ENCODE measurements around the gene JAK1.

The JAK1 gene

DNA sequence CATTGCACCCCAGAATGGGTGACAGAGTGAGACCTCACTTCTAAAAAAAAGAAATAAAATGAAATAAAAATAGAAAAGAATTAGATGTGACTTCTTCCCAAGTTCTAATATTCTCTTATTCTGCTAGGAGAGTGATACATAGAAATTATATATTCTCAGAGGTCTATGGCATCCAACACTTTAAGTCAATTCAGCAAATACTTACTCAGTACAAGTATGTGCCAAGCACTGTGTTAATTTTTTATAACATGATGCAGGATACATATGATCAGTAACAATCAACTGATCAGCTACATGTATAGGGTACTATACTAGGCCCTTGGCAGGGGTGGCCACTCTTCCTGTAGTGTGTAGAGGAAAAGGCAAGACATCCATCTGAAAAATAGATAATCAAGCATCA, 13.0 kb upstream of the JAK1 start:
- no peak for DNase-seq

- DNase-seq = no peak
Measured at GRCh38 chr1:64976361-64976760, 10.0 kb upstream of the JAK1 start.

DNA sequence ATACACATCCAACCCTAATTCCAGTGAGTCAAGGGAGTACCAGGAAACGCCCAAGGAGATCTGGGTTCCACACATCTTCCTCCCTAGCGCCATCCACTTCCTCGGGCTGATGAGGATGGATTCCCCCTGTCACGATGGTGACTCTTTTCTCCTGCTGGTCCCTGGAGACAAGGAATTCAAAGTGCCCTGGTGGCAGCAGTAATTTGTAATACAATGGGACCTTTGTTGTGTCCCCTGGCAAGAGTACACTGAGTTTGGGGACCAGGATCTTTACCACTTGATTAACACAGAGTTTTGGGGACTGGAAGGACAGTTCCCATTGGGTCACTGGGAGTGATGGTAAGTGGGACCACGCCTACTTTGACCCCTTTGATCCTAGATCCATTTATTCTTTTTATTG, 9.4 kb upstream of the JAK1 start:
- no peak for DNase-seq

DNA sequence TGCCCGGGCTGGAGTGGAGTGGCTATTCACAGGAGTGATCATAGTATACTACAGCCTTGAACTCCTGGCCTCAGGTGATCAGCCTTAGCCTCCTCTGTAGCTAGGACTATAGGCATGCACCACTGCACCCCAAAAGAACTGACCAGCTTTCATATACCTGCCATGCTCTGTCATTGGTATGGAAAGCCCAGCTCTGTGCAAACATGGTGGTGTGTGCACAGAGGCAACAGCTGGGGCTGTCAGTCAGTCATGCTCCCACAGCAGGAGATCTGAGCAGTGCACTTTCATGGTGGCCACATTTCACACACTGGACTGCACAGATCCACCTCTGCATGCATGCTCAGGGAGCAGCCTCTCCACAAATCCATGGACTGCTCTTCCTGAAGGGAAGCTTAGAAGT, 8.8 kb upstream of the JAK1 start:
- DNase-seq = no peak

DNA sequence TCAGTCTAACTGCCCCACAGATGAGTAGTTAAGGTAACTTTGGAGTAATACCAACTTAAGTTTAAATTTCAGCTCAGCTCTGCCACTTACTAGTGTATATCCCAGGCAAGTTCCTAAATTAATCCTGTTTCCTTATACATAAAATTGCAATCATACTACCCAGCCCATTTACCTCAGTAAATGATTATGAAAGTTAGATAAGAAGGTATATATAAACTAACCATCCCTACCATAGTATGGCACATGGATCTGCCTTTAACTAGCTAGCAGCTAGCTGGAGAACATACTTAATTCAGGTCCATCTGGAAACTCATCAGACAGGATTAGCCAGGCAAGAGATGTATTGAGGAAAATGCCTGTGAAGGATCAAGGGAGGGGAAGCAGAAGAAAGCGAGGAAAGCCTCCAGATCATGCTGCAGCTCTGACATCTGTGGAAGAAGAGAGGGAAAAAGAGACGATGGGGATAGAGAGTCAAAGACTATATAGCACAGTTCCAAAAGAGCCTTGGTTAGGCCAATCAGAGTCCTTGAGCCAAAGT, 8.0 kb upstream of the JAK1 start:
- no peak for DNase-seq

- no peak for DNase-seq
Measured at GRCh38 chr1:64973061-64973647, 6.8 kb upstream of the JAK1 start.

- no peak for DNase-seq
Measured at GRCh38 chr1:64969305-64970046, 3.1 kb upstream of the JAK1 start.

GRCh38 chr1:64967381-64967780, 1.0 kb upstream of the JAK1 start:
- no peak for DNase-seq

- DNase-seq = peak in 4 of 5 donors; percentile 62 to 86 (median 70)
Measured at GRCh38 chr1:64965366-64966157, 787 bp downstream of the JAK1 start.

- DNase-seq = no peak
Measured at GRCh38 chr1:64963466-64963865, 2.9 kb downstream of the JAK1 start.

GRCh38 chr1:64962441-64962840, 3.9 kb downstream of the JAK1 start:
- peak in 3 of 5 donors; percentile 5 to 74 (median 23) for DNase-seq

- DNase-seq = no peak
Measured at GRCh38 chr1:64961923-64962322, 4.4 kb downstream of the JAK1 start.

- peak in 1 of 5 donors; percentile 46 for DNase-seq
Measured at GRCh38 chr1:64960731-64961130, 5.6 kb downstream of the JAK1 start.

DNA sequence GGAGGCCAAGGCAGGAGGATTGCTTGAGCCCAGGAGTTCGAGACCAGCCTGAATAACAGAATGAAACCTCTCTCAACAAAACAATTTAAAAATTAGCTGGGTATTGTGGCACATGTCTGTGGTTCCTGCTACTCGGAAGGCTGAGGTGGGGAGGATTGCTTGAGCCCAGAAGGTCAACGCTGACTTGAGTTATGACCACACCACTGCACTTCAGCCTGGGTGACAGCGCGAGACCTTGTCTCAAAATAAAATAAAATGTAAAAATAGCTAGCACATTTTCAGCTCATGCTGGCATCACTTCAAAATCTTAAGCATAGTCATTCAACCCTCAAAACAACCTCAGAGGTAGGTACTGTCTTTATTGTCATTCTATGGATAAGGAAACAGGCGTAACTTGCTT, 6.4 kb downstream of the JAK1 start:
- no peak for DNase-seq

DNA sequence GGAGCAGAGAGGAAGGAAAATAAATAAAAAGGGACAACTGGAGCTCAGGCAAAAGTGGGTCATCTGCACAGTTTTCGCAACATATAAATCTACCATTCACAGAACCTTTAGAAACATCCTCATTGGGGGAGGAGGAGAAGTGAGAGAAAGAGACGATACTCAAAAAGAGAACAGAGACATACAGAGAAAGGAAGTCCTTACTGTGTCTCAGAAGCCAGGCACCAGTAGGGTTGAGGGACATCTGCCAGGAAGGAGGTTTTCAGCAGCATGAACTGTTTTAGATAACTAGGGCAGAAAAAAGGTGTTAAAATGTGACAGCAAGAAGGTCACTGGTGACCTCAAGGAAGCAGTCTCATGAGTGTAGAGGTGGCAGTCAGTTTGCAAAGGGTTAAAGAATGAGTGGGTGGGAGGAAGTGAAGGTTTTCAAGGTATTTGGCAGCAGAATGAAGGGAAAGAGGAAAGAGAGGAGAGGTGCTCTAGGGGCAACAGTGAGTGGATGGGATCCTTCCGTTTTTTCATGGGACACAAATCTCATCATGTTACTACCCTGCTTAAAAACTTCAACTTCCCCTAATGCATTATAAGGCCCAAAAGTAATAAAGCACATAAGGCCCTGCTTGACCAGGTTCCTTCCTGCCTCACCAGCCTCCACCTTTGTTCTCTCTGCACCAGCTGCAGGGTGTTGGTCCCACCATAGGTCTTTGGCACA, 9.5 kb downstream of the JAK1 start:
- peak in 1 of 5 donors; percentile 85 for DNase-seq

DNA sequence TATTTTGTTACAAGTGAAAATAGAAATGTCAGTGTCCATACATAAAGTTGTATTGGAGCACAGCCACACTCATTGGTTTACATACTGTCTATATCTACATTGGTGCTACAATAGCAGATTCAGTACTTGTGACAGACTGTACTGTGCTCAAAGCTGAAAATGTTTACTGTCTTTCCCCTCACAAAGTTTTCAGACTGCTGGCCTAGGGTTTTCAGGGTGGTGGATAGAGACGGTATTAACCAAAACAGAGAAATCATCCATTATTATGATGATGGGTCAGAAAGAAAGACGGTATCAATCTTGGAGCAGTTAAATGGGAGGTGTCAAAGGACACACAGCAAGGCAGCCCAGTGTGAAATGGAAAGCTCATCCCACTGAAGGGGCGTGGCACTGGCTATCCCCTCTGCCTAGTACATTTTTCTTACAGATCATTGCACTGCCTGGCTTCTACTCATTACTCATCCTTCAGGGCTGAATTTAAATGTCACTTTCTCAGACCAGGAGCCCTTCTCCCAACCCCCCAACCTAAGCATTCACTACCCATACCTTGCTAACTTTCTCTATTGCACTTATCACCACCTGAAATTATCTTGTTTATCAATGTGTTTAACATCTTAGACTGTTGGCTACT, 10.2 kb downstream of the JAK1 start:
- DNase-seq = no peak

- no peak for DNase-seq
Measured at GRCh38 chr1:64955097-64956009, 11.0 kb downstream of the JAK1 start.

DNA sequence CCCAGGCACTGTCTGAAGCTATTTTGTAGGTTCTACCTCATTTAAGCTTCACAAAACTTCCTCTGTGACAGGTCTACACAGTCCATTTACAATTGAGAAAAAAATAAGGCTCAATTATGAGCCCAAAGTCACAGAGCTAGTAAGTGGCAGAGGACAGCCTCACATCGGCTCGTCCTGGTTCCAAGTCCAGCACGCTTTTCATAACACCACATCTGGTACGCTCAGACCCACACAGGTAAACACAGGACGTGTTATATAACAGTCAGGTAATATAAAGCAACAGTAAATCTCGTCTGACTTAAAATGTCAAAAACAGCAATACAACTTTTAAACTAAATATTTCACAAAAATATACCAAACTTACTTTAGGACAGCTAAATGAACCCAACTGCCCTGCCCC, 13.1 kb downstream of the JAK1 start:
- DNase-seq = no peak

DNA sequence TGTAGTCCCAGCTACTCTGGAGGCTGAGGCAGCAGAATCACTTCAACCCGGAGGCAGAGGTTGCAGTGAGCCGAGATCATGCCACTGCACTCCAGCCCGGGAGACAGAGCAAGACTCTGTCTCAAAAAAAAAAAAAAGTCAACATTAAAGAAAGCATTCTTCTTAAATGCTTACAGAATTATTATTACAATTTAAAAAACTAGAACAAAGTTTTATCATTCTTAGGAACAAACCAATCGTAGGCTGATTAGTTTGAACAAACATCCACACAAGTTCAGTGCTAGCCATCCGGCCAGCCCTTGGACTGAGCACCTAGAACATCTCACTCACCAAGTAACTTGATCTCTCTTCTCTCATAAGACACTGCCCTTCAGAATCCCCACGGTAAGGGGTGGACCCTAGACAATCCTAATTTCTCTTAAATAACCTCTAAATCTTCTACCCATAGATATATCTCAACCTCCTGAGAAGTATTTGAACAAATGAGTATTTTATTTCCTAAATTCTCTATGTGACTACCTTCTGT, 16.0 kb downstream of the JAK1 start:
- DNase-seq = no peak

GRCh38 chr1:64948905-64949833, 17.2 kb downstream of the JAK1 start:
- peak in 1 of 5 donors; percentile 73 for DNase-seq
